Caco-2 (cell line): Measurements from ENCODE around the gene TRIM7. TPM values are rescaled to one million over a fixed set of nuclear protein-coding genes. Genes with fewer than 3 reads are reported as not detected.

Source experiments
- BruUV-seq: library from RNA; stranded (reverse); fragments of 400-500 nt; replicated peaks from 2 replicates; lab custom pipeline; 2021; lab: Mats Ljungman, UMichigan
- CTCF ChIA-PET: fragments of 300-600 bp; sonication (Branson Sonifier 250); formaldehyde crosslinking; loops from one replicate; lab custom pipeline; 2022; ENCODE audit warnings: antibody characterized with exemption; lab: Charles Lee
- POLR2A ChIA-PET: fragments of 300-600 bp; sonication (Branson Sonifier 250); formaldehyde crosslinking; loops from one replicate; lab custom pipeline; 2022; ENCODE audit warnings: antibody characterized with exemption; lab: Charles Lee
- DNase-seq, 2 experiments: peaks; one replicate each; pipeline versions ENCODE4 v3.0.0 to v3.0.0-alpha.2; 2020 to 2022
- H3K27me3 ChIP-seq: replicated peaks from 2 replicates; pipeline ENCODE4 v1.6.0; 2011; ENCODE audit warnings: low read length; ENCODE audit not compliant: control insufficient read depth, insufficient read depth
- H3K36me3 ChIP-seq: 2 replicates; pipeline ENCODE4 v1.5.1; 2011; ENCODE audit warnings: low read length; ENCODE audit not compliant: control insufficient read depth, insufficient read depth
- H3K4me1 ChIP-seq: fragments of 250-450 bp; sonication (Bioruptor Pico); 2 replicates; pipeline ENCODE4 v1.5.1; 2020; ENCODE audit warnings: mild to moderate bottlenecking
- H3K4me3 ChIP-seq: 2 replicates; pipeline ENCODE4 v1.5.1; 2011; ENCODE audit warnings: low read depth, mild to moderate bottlenecking, control low read depth, low read length
- H3K9me3 ChIP-seq: fragments of 250-450 bp; sonication (Bioruptor Pico); 2 replicates; pipeline ENCODE4 v1.5.1; 2020; ENCODE audit warnings: mild to moderate bottlenecking, moderate library complexity
- H3K27ac Mint-ChIP-seq: one replicate; pipeline ENCODE4 v1.8.0; 2022; ENCODE audit warnings: mixed read lengths; ENCODE audit not compliant: unreplicated experiment
- H3K27me3 Mint-ChIP-seq: one replicate; pipeline ENCODE4 v1.8.0; 2022; ENCODE audit warnings: mixed read lengths; ENCODE audit not compliant: insufficient read depth, unreplicated experiment
- H3K36me3 Mint-ChIP-seq: one replicate; pipeline ENCODE4 v1.8.0; 2022; ENCODE audit warnings: mild to moderate bottlenecking, mixed read lengths; ENCODE audit not compliant: insufficient read depth, unreplicated experiment
- H3K4me1 Mint-ChIP-seq: one replicate; pipeline ENCODE4 v1.8.0; 2022; ENCODE audit warnings: low read depth, mixed read lengths; ENCODE audit not compliant: unreplicated experiment
- H3K4me3 Mint-ChIP-seq: one replicate; pipeline ENCODE4 v1.8.0; 2022; ENCODE audit warnings: mild to moderate bottlenecking, moderate library complexity, mixed read lengths; ENCODE audit not compliant: unreplicated experiment
- H3K9me3 Mint-ChIP-seq: one replicate; pipeline ENCODE4 v1.8.0; 2022; ENCODE audit warnings: mixed read lengths; ENCODE audit not compliant: unreplicated experiment
- CTCF ChIP-seq, 2 experiments: fragments of 200-600 bp in 1 of 2; IDR thresholded peaks; 1 replicate in 1 of 2; 2 replicates in 1 of 2; pipeline versions ENCODE4 v1.5.1 to v1.8.0; 2011 to 2022; ENCODE audit warnings: antibody characterized with exemption in 1 of 2, control low read depth in 1 of 2, inconsistent platforms in 1 of 2, low read depth in 1 of 2, low read length in 1 of 2, mild to moderate bottlenecking in 1 of 2, moderate library complexity in 1 of 2; ENCODE audit not compliant: insufficient read depth in 1 of 2, severe bottlenecking in 1 of 2, unreplicated experiment in 1 of 2
- intact Hi-C: fragments of 100-400 bp; cut with micrococcal nuclease; formaldehyde crosslinking; loops from one replicate; pipeline ENCODE4 v1.10.0; 2022; ENCODE audit not compliant: unreplicated experiment
- microRNA-seq: library from miRNA; unstranded; fragments of <30 nt; microRNA quantifications from one replicate; pipeline ENCODE4 v1.2.0, GENCODE V29; 2022
- total RNA-seq: library from RNA; stranded (reverse); gene quantifications from 2 replicates; pipeline ENCODE4 v1.2.3, GENCODE V29; 2022

TRIM7 gene
- total RNA-seq, 1 experiment from 2014 or later, result 0.86 TPM

DNA sequence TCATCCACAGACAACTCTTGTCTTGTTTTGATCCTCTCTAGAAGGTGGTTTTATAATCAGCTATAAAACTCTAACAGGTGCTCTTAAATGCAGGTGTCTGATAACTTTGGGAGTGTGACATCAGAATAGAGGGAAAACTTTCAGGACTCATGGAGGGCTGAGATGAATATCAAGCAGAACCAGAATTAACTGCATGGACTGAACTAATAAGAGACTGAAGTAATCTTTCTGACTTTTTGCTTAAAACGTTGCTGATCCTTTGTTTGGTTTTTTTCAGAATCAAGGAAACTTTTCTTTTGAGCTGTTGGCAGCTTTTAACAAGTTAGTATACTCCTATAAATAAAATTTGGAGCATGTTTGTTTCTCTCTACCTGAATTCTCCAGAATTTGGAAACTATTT is 59.9 kb downstream of the TRIM7 start:
- intact Hi-C loops, result no loop called here
- H3K9me3 ChIP-seq, result no peaks in the 10 kb centered on the region
- Mint-ChIP-seq H3K27ac (no peak overlapping the region), H3K36me3 (no peaks in the 10 kb centered on the region), H3K9me3 (no peaks in the 10 kb centered on the region), H3K4me3 (no peak overlapping the region), H3K4me1 (peaks cover 7% of the 10 kb centered on the region), H3K27me3 (peaks cover 14% of the 10 kb centered on the region)
- CTCF ChIA-PET, result no interaction called here
- H3K4me3 ChIP-seq, result no peak overlapping the region
- no peaks in the 10 kb centered on the region for H3K27me3 ChIP-seq
- no peak for DNase-seq
- no peaks in the 10 kb centered on the region for H3K4me1 ChIP-seq
- no TSS peak for BruUV-seq
- POLR2A ChIA-PET, result no interaction called here
- TF ChIP-seq CTCF (IDR thresholded peaks at IDR 0.05; ENCODE audit: insufficient read depth in 1 of 2, low read depth in 1 of 2, low read length in 1 of 2, severe bottlenecking in 1 of 2, unreplicated experiment in 1 of 2), result no peak
- H3K36me3 ChIP-seq, result no peaks in the 10 kb centered on the region

Small RNA genes lying within 50 kb of the gene (microRNA-seq; reads per million reads assigned to microRNA genes)
- 0.56 reads per million for gene MIR4638

Other genes with a start within 250 kb of the TRIM7 start
- 0.14 TPM in 1 of 2 replicates, not detected in the other for gene BTNL3, start 216.3 kb downstream of the TRIM7 start, total RNA-seq
- 8.4 and 10.0 TPM in 2 replicates for gene BTNL9, start 164.9 kb downstream of the TRIM7 start, total RNA-seq
- not detected in 2 replicates for gene OR2V1, start 74.0 kb downstream of the TRIM7 start, total RNA-seq
- not detected in 2 replicates for gene OR2V2, start 57.6 kb downstream of the TRIM7 start, total RNA-seq
- 23.6 and 28.7 TPM in 2 replicates for gene TRIM41, start 18.1 kb upstream of the TRIM7 start, total RNA-seq
- gene RACK1, start 38.7 kb upstream of the TRIM7 start, total RNA-seq, result 2,098 and 2,258 TPM in 2 replicates
- gene TRIM52, start 55.9 kb upstream of the TRIM7 start, total RNA-seq, result 11.9 and 13.6 TPM in 2 replicates
- not detected in 2 replicates for gene OR4F3, start 162.1 kb upstream of the TRIM7 start, total RNA-seq